Tibial nerve (tissue), 4 donors: ENCODE measurements around the gene NOM1. TPM values are rescaled to one million over a fixed set of nuclear protein-coding genes. Genes with fewer than 3 reads are reported as not detected.

Experiments
- DNase-seq, 2 donors: peaks; one replicate each; pipeline ENCODE4 v3.0.0-alpha.2; 2019; ENCODE audit warnings: low spot score in 2 of 2
- H3K27ac ChIP-seq, 4 donors: fragments of 200-600 bp; sonication (generic) in 3 of 4; one replicate each; pipeline ENCODE4 v1.5.1; 2017 to 2019; ENCODE audit warnings: mild to moderate bottlenecking in 1 of 4
- H3K27me3 ChIP-seq, 2 donors: fragments of 200-600 bp; sonication (generic) in 1 of 2; one replicate each; pipeline versions ENCODE4 v1.5.1 to v1.6.0; 2017 to 2019
- H3K36me3 ChIP-seq, 3 donors: fragments of 200-600 bp; sonication (generic); one replicate each; pipeline ENCODE4 v1.5.1; 2018 to 2019
- H3K4me1 ChIP-seq, 4 donors: fragments of 200-600 bp; sonication (generic) in 3 of 4; one replicate each; pipeline ENCODE4 v1.5.1; 2017 to 2019
- H3K4me3 ChIP-seq, 4 donors: fragments of 200-600 bp; sonication (generic) in 3 of 4; one replicate each; pipeline ENCODE4 v1.5.1; 2017 to 2019; ENCODE audit warnings: mild to moderate bottlenecking in 1 of 4, moderate library complexity in 1 of 4
- H3K9me3 ChIP-seq, 4 donors: fragments of 200-600 bp; sonication (generic) in 3 of 4; one replicate each; pipeline ENCODE4 v1.5.1; 2017 to 2019
- CTCF ChIP-seq, 5 experiments: fragments of 200-600 bp in 3 of 5; fragments of 450-650 bp in 2 of 5; sonication (generic) in 3 of 5; IDR thresholded peaks; one replicate each; pipeline ENCODE4 v1.5.1; 2016 to 2019; ENCODE audit warnings: antibody characterized with exemption in 5 of 5, mild to moderate bottlenecking in 3 of 5, moderate library complexity in 2 of 5
- EP300 ChIP-seq, 2 donors: sonication (generic); formaldehyde crosslinking; IDR thresholded peaks; one replicate each; pipeline ENCODE4 v1.6.1; 2017; ENCODE audit warnings: antibody characterized with exemption in 2 of 2, mild to moderate bottlenecking in 1 of 2
- POLR2A ChIP-seq, 2 donors: fragments of 450-650 bp; IDR thresholded peaks; one replicate each; pipeline ENCODE4 v1.6.1; 2017; ENCODE audit warnings: antibody characterized with exemption in 2 of 2, mild to moderate bottlenecking in 2 of 2, moderate library complexity in 2 of 2
- WGBS, 2 donors: methylation state at CpG; one replicate each; pipeline ENCODE4 v1.1.5; 2018; 5-methylcytosine and 5-hydroxymethylcytosine counted together
- total RNA-seq, 4 donors: library from RNA; depleted of rRNA; stranded (reverse); fragments of >200 nt; gene quantifications; one replicate each; pipeline ENCODE4 v1.1.0, GENCODE V29; 2016

Gene NOM1
- total RNA-seq, 4 donors from 2014 or later: 23.3 to 41.5 (median 25.3) TPM

GRCh38 chr7:156940421-156941122, 8.9 kb upstream of the NOM1 start:
- no peaks in the 10 kb centered on the region for H3K9me3 ChIP-seq
- no peak for DNase-seq
- H3K27ac ChIP-seq: no peak overlapping the region
- no peaks in the 10 kb centered on the region for H3K36me3 ChIP-seq
- H3K4me1 ChIP-seq: no peaks in the 10 kb centered on the region
- H3K27me3 ChIP-seq: peaks cover 0 to 26% of the 10 kb centered on the region in 2 donors
- TF ChIP-seq EP300 (IDR thresholded peaks at IDR 0.05): no peak
- TF ChIP-seq CTCF (IDR thresholded peaks at IDR 0.05): no peak
- no peak for TF ChIP-seq POLR2A (IDR thresholded peaks at IDR 0.05)
- 93% methylated on average over 57 of the region's 57 CpGs for WGBS, 2 donors
- no peak overlapping the region for H3K4me3 ChIP-seq

DNA sequence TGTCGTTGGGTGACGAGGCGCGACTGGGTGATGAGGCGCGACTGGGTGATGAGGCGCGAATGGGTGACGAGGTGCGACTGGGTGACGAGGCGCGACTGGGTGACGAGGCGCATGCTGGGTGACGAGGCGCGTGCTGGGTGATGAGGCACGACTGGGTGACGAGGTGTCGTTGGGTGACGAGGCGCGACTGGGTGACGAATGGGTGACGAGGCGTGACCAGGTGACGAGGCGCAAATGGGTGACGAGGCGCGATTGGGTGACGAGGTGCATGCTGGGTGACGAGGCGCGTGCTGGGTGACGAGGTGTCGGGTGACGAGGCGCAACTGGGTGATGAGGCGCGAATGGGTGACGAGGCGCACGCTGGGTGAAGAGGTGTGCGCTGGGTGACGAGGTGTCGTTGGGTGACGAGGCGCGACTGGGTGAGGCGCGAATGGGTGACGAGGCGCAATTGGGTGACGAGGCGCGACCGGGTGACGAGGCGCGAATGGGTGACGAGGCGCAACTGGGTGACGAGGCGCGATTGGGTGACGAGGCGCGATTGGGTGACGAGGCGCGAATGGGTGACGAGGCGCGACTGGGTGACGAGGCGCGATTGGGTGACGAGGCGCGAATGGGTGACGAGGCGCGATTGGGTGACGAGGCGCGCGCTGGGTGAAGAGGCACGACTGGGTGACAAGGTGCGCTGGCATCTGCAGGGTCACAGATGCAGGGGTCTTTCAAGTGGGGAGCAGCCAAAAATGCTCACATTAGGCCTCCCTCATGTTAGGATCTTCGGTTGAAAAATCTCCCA, 7.9 kb upstream of the NOM1 start:
- TF ChIP-seq CTCF (IDR thresholded peaks at IDR 0.05): no peak
- TF ChIP-seq POLR2A (IDR thresholded peaks at IDR 0.05): no peak
- TF ChIP-seq EP300 (IDR thresholded peaks at IDR 0.05): no peak
- Histone ChIP-seq H3K27me3 (peaks cover 0 to 34% of the 10 kb centered on the region in 2 donors), H3K36me3 (no peaks in the 10 kb centered on the region), H3K27ac (no peak overlapping the region), H3K4me3 (no peak overlapping the region), H3K4me1 (no peaks in the 10 kb centered on the region), H3K9me3 (no peaks in the 10 kb centered on the region)
- DNase-seq: no peak
- 96% methylated on average over 91 to 92 of the region's 92 CpGs for WGBS, 2 donors

GRCh38 chr7:156942708-156943090, 6.8 kb upstream of the NOM1 start:
- Histone ChIP-seq H3K27ac (no peak overlapping the region), H3K9me3 (no peaks in the 10 kb centered on the region), H3K36me3 (no peaks in the 10 kb centered on the region), H3K4me1 (peaks cover 0 to 10% (median 0%) of the 10 kb centered on the region in 4 donors), H3K27me3 (peaks cover 0 to 34% of the 10 kb centered on the region in 2 donors), H3K4me3 (no peak overlapping the region)
- WGBS, 2 donors: 23 to 73% methylated on average over 8 to 14 of the region's 24 CpGs
- TF ChIP-seq POLR2A (IDR thresholded peaks at IDR 0.05): no peak
- TF ChIP-seq CTCF (IDR thresholded peaks at IDR 0.05): no peak
- no peak for TF ChIP-seq EP300 (IDR thresholded peaks at IDR 0.05)
- DNase-seq: no peak

- 33 to 48% methylated on average over 18 to 31 of the region's 36 CpGs for WGBS, 2 donors
- no peak overlapping the region for H3K4me3 ChIP-seq
These were observed 6.1 kb upstream of the NOM1 start for GRCh38 chr7:156943091-156944041.

More at GRCh38 chr7:156943091-156944041, 6.1 kb upstream of the NOM1 start:
- H3K9me3 ChIP-seq: no peaks in the 10 kb centered on the region
- H3K36me3 ChIP-seq: no peaks in the 10 kb centered on the region
- DNase-seq: no peak
- H3K27ac ChIP-seq: no peak overlapping the region
- peaks cover 0 to 34% of the 10 kb centered on the region in 2 donors for H3K27me3 ChIP-seq
- H3K4me1 ChIP-seq: peaks cover 0 to 16% (median 0%) of the 10 kb centered on the region in 4 donors
- no peak for TF ChIP-seq EP300 (IDR thresholded peaks at IDR 0.05)
- TF ChIP-seq POLR2A (IDR thresholded peaks at IDR 0.05): no peak
- no peak for TF ChIP-seq CTCF (IDR thresholded peaks at IDR 0.05)
